ENCODE measurements around the gene ADAMTS2. TPM values are rescaled to one million over a fixed set of nuclear protein-coding genes. Genes with fewer than 3 reads are reported as not detected.
A peak's percentile ranks its signal among the peaks of the same experiment; 100 is the strongest.
"Not testable (repeated sequence)": the region's sequence is repeated elsewhere in the genome, so short reads cannot be mapped to it uniquely, and the experiment has no call there.

Gene ADAMTS2
- total RNA-seq, 4 donors from 2014 or later, result 2.3 to 10.6 (median 3.0) TPM

DNA sequence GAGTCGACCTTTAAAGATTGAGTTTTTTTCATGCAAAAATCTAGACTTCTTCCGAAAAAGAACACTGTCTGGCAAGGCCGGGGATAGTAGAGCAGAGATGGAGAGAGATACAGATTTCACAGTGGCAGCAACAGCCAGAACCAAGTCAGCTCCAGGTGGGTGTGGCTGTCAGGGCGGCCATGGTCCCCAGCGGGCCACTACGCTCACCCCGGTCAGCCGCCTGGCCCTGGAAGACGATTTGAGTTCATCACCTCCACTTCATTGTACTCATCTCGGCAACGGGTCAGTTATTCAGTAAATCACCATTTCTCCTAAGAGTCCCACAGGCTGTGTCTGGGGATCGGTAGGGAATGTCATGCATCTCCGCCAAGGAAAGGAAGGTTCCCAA lies 232.1 kb downstream of the ADAMTS2 start:
- WGBS, 2 donors, result 90 to 91% methylated on average over 13 of the region's 13 CpGs
- TF ChIP-seq POLR2A (IDR thresholded peaks at IDR 0.05), result no peak
- TF ChIP-seq, protein P1, sequence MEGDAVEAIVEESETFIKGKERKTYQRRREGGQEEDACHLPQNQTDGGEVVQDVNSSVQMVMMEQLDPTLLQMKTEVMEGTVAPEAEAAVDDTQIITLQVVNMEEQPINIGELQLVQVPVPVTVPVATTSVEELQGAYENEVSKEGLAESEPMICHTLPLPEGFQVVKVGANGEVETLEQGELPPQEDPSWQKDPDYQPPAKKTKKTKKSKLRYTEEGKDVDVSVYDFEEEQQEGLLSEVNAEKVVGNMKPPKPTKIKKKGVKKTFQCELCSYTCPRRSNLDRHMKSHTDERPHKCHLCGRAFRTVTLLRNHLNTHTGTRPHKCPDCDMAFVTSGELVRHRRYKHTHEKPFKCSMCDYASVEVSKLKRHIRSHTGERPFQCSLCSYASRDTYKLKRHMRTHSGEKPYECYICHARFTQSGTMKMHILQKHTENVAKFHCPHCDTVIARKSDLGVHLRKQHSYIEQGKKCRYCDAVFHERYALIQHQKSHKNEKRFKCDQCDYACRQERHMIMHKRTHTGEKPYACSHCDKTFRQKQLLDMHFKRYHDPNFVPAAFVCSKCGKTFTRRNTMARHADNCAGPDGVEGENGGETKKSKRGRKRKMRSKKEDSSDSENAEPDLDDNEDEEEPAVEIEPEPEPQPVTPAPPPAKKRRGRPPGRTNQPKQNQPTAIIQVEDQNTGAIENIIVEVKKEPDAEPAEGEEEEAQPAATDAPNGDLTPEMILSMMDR (IDR thresholded peaks at IDR 0.05), result no peak
- no peak overlapping the region for H3K4me3 ChIP-seq (ENCODE audit: low read depth, poor library complexity, severe bottlenecking)
- no peak for DNase-seq (ENCODE audit: low spot score in 2 of 2)
- intact Hi-C loops (cut with DNase I; ENCODE audit: low total_unique reads), result no loop called here

DNA sequence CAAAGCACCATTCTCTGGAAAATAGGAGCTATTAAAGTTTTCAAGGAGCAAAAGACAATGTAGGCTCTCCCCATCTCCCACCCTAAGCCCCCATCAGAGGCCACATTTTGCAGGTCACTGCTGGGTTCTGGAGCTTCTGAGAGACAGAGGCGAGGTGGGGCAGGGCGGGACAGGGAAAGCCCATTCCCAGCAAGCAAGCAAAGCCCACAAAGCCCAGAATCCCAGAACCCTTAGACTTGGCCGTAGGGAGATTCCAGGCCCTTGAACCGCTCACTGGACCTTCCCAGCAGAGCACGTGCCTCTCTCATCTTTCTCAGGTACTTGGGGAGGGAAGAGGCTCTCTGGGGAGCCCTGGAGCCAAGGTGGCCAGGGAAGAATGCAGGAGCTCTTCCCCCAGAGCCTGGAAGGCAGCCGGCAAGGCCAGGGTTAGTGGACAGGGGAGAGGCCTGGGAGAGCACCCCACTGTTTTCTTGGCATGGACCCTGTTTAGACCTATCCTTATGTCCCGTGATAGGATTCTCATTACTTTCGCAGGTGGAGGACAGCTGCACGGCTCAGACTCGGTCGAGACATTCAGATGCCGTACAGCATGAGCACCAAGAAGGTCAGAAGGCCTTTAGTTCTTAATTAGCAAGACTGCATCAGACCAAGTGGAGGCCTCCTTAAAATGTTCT lies 232.7 kb downstream of the ADAMTS2 start:
- 93 to 95% methylated on average over 12 of the region's 12 CpGs for WGBS, 2 donors
- peak in 1 of 2 donors; percentile 68 for DNase-seq (ENCODE audit: low spot score in 2 of 2)
- no peak overlapping the region for H3K4me3 ChIP-seq (ENCODE audit: low read depth, poor library complexity, severe bottlenecking)
- intact Hi-C loops (cut with DNase I; ENCODE audit: low total_unique reads), result no loop called here
- TF ChIP-seq, protein P1 (IDR thresholded peaks at IDR 0.05), result no peak
- TF ChIP-seq POLR2A (IDR thresholded peaks at IDR 0.05), result no peak

DNA sequence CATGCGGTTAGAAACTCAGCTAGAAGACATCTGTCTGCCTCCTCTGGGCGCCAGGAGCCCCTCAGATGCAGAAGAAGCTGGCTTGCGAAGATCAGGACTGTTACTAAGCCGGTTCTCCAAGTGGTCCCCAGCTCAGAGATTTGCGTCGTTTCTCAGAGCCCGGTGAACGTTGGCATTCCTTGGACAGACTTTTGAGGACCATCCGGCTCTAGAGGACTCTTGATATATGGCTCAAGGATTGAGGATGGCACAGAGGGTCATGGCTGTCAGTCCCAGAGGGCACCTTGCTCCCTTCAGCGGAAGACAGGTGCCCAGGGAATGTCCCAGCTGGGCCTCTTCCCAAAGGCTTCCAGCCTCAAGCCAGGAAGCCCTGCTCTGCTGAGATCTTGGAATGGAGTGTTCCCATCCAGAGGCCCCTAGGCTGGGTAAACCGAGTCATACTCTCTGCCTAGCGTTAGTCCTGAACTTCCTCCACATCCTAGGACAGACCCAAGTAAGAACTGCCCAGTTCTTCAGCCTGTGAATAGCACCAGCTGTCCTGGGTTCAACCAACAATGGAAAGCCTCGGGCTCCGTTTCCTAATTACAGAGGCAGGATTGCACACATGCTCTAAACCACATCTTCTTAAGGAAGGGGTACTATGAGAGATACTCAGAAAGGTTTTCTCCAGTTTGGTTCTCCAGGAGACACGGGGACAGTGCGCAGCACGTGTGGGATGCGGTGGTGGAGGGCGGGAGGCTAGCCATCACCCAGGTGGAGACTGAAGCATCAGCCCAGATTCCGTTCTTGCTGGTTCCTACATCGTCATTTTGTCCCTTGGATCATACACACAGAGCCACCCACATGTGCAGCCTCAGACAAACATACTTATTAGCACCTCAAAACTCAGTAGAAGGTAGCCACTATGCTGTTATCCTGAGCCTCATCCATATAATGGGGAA lies 233.7 kb downstream of the ADAMTS2 start:
- no peak overlapping the region for H3K4me3 ChIP-seq (ENCODE audit: low read depth, poor library complexity, severe bottlenecking)
- intact Hi-C loops (cut with DNase I; ENCODE audit: low total_unique reads), result no loop called here
- no peak for TF ChIP-seq POLR2A (IDR thresholded peaks at IDR 0.05)
- TF ChIP-seq, protein P1 (IDR thresholded peaks at IDR 0.05), result no peak
- 86 to 89% methylated on average over 21 of the region's 21 CpGs for WGBS, 2 donors
- DNase-seq (ENCODE audit: low spot score in 2 of 2), result peak in 1 of 2 donors; percentile 62

DNA sequence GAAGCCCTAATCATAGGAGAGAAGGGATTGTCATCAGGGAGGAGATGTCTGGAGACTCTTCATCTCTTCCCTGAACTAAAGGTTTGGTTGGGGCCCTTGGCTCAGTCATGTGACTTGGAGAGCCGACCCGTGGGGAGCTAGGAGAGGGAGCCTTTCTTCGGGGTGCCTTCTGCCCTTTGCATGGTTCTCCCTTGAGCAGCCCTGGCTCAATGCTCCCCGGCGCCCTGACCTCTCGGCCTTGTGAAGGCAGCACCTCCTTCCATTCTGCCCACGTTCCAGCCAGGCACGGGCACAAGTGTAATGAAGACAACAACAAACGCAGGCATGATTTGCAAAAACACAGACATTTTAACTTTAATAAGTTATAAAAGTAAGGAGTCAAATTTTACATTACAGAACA lies 234.7 kb downstream of the ADAMTS2 start:
- peak in 1 of 2 donors; percentile 73 for DNase-seq (ENCODE audit: low spot score in 2 of 2)
- TF ChIP-seq, protein P1 (IDR thresholded peaks at IDR 0.05), result no peak
- TF ChIP-seq POLR2A (IDR thresholded peaks at IDR 0.05), result no peak
- intact Hi-C loops (cut with DNase I; ENCODE audit: low total_unique reads), result no loop called here
- WGBS, 2 donors, result 89 to 96% methylated on average over 9 of the region's 9 CpGs
- no peak overlapping the region for H3K4me3 ChIP-seq (ENCODE audit: low read depth, poor library complexity, severe bottlenecking)

DNA sequence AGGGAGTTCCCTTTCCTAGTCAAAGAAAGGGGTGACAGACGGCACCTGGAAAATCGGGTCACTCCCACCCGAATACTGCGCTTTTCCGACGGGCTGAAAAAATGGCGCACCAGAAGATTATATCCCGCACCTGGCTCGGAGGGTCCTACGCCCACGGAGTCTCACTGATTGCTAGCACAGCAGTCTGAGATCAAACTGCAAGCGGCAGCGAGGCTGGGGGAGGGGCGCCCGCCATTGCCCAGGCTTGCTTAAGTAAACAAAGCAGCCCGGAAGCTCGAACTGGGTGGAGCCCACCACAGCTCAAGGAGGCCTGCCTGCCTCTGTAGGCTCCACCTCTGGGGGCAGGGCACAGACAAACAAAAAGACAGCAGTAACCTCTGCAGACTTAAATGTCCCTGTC lies 244.0 kb downstream of the ADAMTS2 start:
- WGBS, 2 donors, result 94 to 96% methylated on average over 16 of the region's 17 CpGs
- DNase-seq (ENCODE audit: low spot score in 2 of 2); intact Hi-C loops (cut with DNase I; ENCODE audit: low total_unique reads): not testable (repeated sequence)

DNA sequence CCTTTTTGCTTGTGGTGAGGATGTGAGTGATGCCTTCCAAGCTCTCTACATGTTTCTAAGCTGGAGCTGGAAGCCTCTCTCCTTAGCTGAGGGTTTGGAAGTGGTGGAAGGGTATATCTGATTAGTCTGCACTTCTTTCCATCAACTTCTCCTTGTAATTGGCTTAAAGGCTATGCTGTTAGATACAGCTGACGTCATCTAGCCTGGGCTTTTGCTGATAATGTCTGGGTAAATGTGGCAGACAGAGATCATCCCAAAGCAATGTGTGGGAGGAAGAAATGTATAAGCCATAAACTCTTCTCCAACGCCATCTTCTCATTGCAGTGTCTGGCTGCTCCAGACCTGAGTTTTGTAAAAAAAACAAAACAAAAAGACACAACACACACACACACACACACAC lies 255.8 kb downstream of the ADAMTS2 start:
- TF ChIP-seq, protein P1 (IDR thresholded peaks at IDR 0.05), result no peak
- TF ChIP-seq POLR2A (IDR thresholded peaks at IDR 0.05), result no peak
- DNase-seq (ENCODE audit: low spot score in 2 of 2), result no peak
- intact Hi-C loops (cut with DNase I; ENCODE audit: low total_unique reads), result no loop called here
- H3K4me3 ChIP-seq (ENCODE audit: low read depth, poor library complexity, severe bottlenecking), result no peak overlapping the region
- WGBS, 2 donors, result 84 to 93% methylated on average over 2 of the region's 2 CpGs

More for the DNA sequence above, 244.0 kb downstream of the ADAMTS2 start:
- not testable (repeated sequence) for H3K4me3 ChIP-seq (ENCODE audit: low read depth, poor library complexity, severe bottlenecking)

Measured in lower leg skin (tissue), 4 donors.